Measurements from ENCODE around the gene NUP88. TPM values are rescaled to one million over a fixed set of nuclear protein-coding genes. Genes with fewer than 3 reads are reported as not detected.

The NUP88 gene
- total and polyA plus RNA-seq, 2 donors = 43.5 to 70.4 TPM

GRCh38 chr17:5362162-5362811 is 57.2 kb downstream of the NUP88 start:
- WGBS = 63% methylated on average over 7 of the region's 7 CpGs
- DNase-seq (ENCODE audit: extremely low spot score) = no peak
- Histone ChIP-seq H3K4me3 (ENCODE audit: low read depth, low read length) (no peak overlapping the region), H3K36me3 (ENCODE audit: insufficient read depth) (peaks cover 4% of the 10 kb centered on the region), H3K4me1 (ENCODE audit: insufficient read depth) (no peaks in the 10 kb centered on the region), H3K27ac (ENCODE audit: low read depth) (no peak overlapping the region)

DNA sequence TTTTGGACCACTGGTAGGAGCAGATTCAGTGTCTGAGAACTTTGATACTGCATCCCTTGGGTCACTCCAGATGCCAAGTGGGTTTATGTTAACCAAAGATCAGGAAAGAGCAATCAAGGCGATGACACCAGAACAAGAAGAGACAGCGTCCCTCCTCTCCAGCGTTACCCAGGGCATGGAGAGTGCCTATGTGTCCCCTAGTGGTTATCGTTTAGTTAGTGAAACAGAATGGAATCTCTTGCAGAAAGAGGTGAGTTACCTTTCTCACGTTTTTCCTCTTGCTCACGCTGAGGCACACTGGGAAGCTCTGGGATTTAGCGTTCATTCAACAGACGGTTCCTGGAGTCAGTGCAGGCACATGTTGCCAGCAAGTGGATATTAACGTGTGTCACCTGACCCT is 58.0 kb downstream of the NUP88 start:
- no peak overlapping the region for H3K27ac ChIP-seq (ENCODE audit: low read depth)
- WGBS = 78% methylated on average over 9 of the region's 9 CpGs
- H3K4me3 ChIP-seq (ENCODE audit: low read depth, low read length) = no peak overlapping the region
- DNase-seq (ENCODE audit: extremely low spot score) = no peak
- no peaks in the 10 kb centered on the region for H3K4me1 ChIP-seq (ENCODE audit: insufficient read depth)
- peaks cover 6% of the 10 kb centered on the region for H3K36me3 ChIP-seq (ENCODE audit: insufficient read depth)

GRCh38 chr17:5355421-5356129 is 63.9 kb downstream of the NUP88 start:
- Histone ChIP-seq H3K4me1 (ENCODE audit: insufficient read depth) (no peaks in the 10 kb centered on the region), H3K27ac (ENCODE audit: low read depth) (no peak overlapping the region), H3K4me3 (ENCODE audit: low read depth, low read length) (no peak overlapping the region), H3K36me3 (ENCODE audit: insufficient read depth) (peaks cover 6% of the 10 kb centered on the region)
- DNase-seq (ENCODE audit: extremely low spot score) = no peak
- 51% methylated on average over 3 of the region's 3 CpGs for WGBS

- Histone ChIP-seq H3K4me1 (ENCODE audit: insufficient read depth) (no peaks in the 10 kb centered on the region), H3K4me3 (ENCODE audit: low read depth, low read length) (no peak overlapping the region), H3K27ac (ENCODE audit: low read depth) (peak overlapping the region; percentile 48), H3K36me3 (ENCODE audit: insufficient read depth) (peaks cover 7% of the 10 kb centered on the region)
- DNase-seq (ENCODE audit: extremely low spot score) = no peak
- 69% methylated on average over 2 of the region's 2 CpGs for WGBS
Measured at GRCh38 chr17:5354886-5355415, 64.5 kb downstream of the NUP88 start.

DNA sequence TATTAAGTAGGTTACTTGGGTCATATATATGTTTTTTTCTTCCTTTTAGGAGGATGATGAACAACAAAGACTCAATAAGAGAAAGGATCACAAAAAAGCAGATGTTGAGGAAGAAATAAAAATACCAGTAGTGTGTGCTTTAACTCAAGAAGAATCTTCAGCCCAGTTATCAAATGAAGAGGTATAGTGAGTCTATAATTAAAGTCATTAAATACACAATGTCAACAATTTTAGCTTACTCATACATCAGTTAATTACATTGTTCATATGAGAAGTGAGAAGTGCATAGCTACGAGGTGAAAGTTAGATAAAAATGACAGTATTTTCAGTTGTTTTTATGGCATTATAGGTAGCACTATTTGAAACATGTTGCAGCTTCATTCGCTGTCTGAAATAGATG is 65.2 kb downstream of the NUP88 start:
- no peak for DNase-seq (ENCODE audit: extremely low spot score)
- H3K27ac ChIP-seq (ENCODE audit: low read depth) = no peak overlapping the region
- 87% methylated on average over 2 of the region's 2 CpGs for WGBS
- H3K36me3 ChIP-seq (ENCODE audit: insufficient read depth) = peaks cover 7% of the 10 kb centered on the region
- no peaks in the 10 kb centered on the region for H3K4me1 ChIP-seq (ENCODE audit: insufficient read depth)
- H3K4me3 ChIP-seq (ENCODE audit: low read depth, low read length) = no peak overlapping the region

DNA sequence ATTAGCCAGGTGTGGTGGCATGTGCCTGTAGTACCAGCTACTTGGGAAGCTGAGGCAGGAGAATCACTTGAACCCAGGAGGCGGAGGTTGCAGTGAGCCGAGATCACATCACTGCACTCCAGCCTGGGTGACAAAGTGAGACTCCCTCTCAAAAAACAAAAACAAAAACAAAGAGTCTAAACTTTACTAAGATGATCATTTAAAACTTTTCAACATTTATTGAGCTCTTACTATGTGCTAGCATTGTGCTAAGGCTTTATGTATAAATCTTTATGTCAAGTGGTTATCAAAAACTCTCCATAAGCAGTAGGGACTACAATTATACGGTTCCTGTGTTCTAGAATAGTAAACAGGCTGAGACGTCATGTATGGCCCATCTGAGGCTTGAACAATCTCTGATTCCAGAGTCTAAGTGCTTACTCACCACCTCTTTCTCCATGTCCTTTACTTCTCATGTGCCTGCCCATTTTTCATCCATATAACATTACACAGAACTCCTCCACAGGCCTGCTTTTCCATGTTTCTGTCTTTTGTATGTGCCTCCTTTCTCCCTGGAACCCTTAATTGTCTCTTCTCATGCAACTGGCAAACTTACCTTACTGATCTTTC is 66.7 kb downstream of the NUP88 start:
- 92% methylated on average over 4 of the region's 4 CpGs for WGBS
- H3K27ac ChIP-seq (ENCODE audit: low read depth) = no peak overlapping the region
- H3K36me3 ChIP-seq (ENCODE audit: insufficient read depth) = peaks cover 7% of the 10 kb centered on the region
- no peak for DNase-seq (ENCODE audit: extremely low spot score)
- H3K4me3 ChIP-seq (ENCODE audit: low read depth, low read length) = no peak overlapping the region
- H3K4me1 ChIP-seq (ENCODE audit: insufficient read depth) = no peaks in the 10 kb centered on the region

GRCh38 chr17:5344914-5345313 is 74.5 kb downstream of the NUP88 start:
- Histone ChIP-seq H3K4me1 (ENCODE audit: insufficient read depth) (no peaks in the 10 kb centered on the region), H3K36me3 (ENCODE audit: insufficient read depth) (peaks cover 2% of the 10 kb centered on the region), H3K27ac (ENCODE audit: low read depth) (no peak overlapping the region), H3K4me3 (ENCODE audit: low read depth, low read length) (no peak overlapping the region)
- WGBS = 96% methylated on average over 9 of the region's 9 CpGs
- DNase-seq (ENCODE audit: extremely low spot score) = no peak

Other genes with a start within 250 kb of the NUP88 start
- 26.3 TPM for gene ZNF594, start 227.8 kb downstream of the NUP88 start, total RNA-seq
- gene ZNF594, start 227.8 kb downstream of the NUP88 start, polyA plus RNA-seq = 5.8 TPM
- gene SCIMP, start 184.8 kb downstream of the NUP88 start, total RNA-seq = 0.42 TPM
- gene SCIMP, start 184.8 kb downstream of the NUP88 start, polyA plus RNA-seq = 3.3 TPM
- gene RABEP1, start 137.4 kb downstream of the NUP88 start, total RNA-seq = 50.3 TPM
- gene RABEP1, start 137.4 kb downstream of the NUP88 start, polyA plus RNA-seq = 25.9 TPM
- 31.5 TPM for gene RPAIN, start 520 bp upstream of the NUP88 start, total RNA-seq
- gene RPAIN, start 520 bp upstream of the NUP88 start, polyA plus RNA-seq = 29.7 TPM
- 94.9 TPM for gene C1QBP, start 19.5 kb upstream of the NUP88 start, total RNA-seq
- 108 TPM for gene C1QBP, start 19.5 kb upstream of the NUP88 start, polyA plus RNA-seq
- 9.1 TPM for gene DHX33, start 49.3 kb upstream of the NUP88 start, total RNA-seq
- gene DHX33, start 49.3 kb upstream of the NUP88 start, polyA plus RNA-seq = 8.3 TPM
- 41.6 TPM for gene DERL2, start 66.5 kb upstream of the NUP88 start, total RNA-seq
- gene DERL2, start 66.5 kb upstream of the NUP88 start, polyA plus RNA-seq = 34.0 TPM
- gene MIS12, start 66.9 kb upstream of the NUP88 start, total RNA-seq = 26.4 TPM
- gene MIS12, start 66.9 kb upstream of the NUP88 start, polyA plus RNA-seq = 13.1 TPM
- 33.0 TPM for gene NLRP1, start 164.8 kb upstream of the NUP88 start, total RNA-seq
- gene NLRP1, start 164.8 kb upstream of the NUP88 start, polyA plus RNA-seq = 22.3 TPM

Data from urinary bladder (tissue), 4 donors.